ENCODE measurements around the gene PRR5.

GRCh38 chr22:44673406-44673805 is 28.6 kb upstream of the PRR5 start:
- TF ChIP-seq, protein P1, sequence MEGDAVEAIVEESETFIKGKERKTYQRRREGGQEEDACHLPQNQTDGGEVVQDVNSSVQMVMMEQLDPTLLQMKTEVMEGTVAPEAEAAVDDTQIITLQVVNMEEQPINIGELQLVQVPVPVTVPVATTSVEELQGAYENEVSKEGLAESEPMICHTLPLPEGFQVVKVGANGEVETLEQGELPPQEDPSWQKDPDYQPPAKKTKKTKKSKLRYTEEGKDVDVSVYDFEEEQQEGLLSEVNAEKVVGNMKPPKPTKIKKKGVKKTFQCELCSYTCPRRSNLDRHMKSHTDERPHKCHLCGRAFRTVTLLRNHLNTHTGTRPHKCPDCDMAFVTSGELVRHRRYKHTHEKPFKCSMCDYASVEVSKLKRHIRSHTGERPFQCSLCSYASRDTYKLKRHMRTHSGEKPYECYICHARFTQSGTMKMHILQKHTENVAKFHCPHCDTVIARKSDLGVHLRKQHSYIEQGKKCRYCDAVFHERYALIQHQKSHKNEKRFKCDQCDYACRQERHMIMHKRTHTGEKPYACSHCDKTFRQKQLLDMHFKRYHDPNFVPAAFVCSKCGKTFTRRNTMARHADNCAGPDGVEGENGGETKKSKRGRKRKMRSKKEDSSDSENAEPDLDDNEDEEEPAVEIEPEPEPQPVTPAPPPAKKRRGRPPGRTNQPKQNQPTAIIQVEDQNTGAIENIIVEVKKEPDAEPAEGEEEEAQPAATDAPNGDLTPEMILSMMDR (conservative IDR thresholded peaks at IDR 0.05 in 1 of 2, IDR thresholded peaks at IDR 0.05 in 1 of 2; ENCODE audit: low read depth in 1 of 2, low read length in 2 of 2) = no peak
- no peak for TF ChIP-seq EZH2 (IDR thresholded peaks at IDR 0.05; ENCODE audit: low read length, missing control alignments)
